Measurements from ENCODE around the gene VPS39. TPM values are rescaled to one million over a fixed set of nuclear protein-coding genes. Genes with fewer than 3 reads are reported as not detected.
A peak's percentile ranks its signal among the peaks of the same experiment; 100 is the strongest.

Gene VPS39
- polyA plus RNA-seq, 1 experiment, result 79.5 TPM

- Histone ChIP-seq H3K27me3 (ENCODE audit: control insufficient read depth, insufficient read depth, low read length) (peaks cover 24% of the 10 kb centered on the region), H3K36me3 (ENCODE audit: control insufficient read depth, insufficient read depth, low read length) (no peaks in the 10 kb centered on the region), H3K4me3 (ENCODE audit: low read depth, low read length) (no peak overlapping the region)
- ChIA-PET CTCF (interaction anchor here (0.6 to 4.1 kb wide), 15 partner anchors 8 to 402 kb away, joined by 3 to 21 read pairs (median 4); no protein-coding TSS in a partner anchor), POLR2A (no interaction called here)
- TF ChIP-seq CTCF (IDR thresholded peaks at IDR 0.05; ENCODE audit: insufficient read depth, low read depth, low read length), result no peak
- no peak for DNase-seq (ENCODE audit: low read depth)
These were observed 73.4 kb downstream of the VPS39 start for GRCh38 chr15:42134617-42135245.

GRCh38 chr15:42133886-42134502 lies 74.1 kb downstream of the VPS39 start:
- Histone ChIP-seq H3K4me3 (ENCODE audit: low read depth, low read length) (no peak overlapping the region), H3K36me3 (ENCODE audit: control insufficient read depth, insufficient read depth, low read length) (no peaks in the 10 kb centered on the region), H3K27me3 (ENCODE audit: control insufficient read depth, insufficient read depth, low read length) (peaks cover 22% of the 10 kb centered on the region)
- peak; percentile 78 for TF ChIP-seq CTCF (IDR thresholded peaks at IDR 0.05; ENCODE audit: insufficient read depth, low read depth, low read length)
- POLR2A ChIA-PET, result no interaction called here
- no peak for DNase-seq (ENCODE audit: low read depth)
- CTCF ChIA-PET, result interaction anchor here (0.6 to 4.1 kb wide), 15 partner anchors 9 to 403 kb away, joined by 3 to 21 read pairs (median 3); no protein-coding TSS in a partner anchor

- TF ChIP-seq CTCF (IDR thresholded peaks at IDR 0.05; ENCODE audit: insufficient read depth, low read depth, low read length), result no peak
These were observed 74.7 kb downstream of the VPS39 start for GRCh38 chr15:42133356-42133755.

GRCh38 chr15:42131826-42132806 lies 76.0 kb downstream of the VPS39 start:
- Histone ChIP-seq H3K4me3 (ENCODE audit: low read depth, low read length) (no peak overlapping the region), H3K27me3 (ENCODE audit: control insufficient read depth, insufficient read depth, low read length) (peaks cover 21% of the 10 kb centered on the region), H3K36me3 (ENCODE audit: control insufficient read depth, insufficient read depth, low read length) (no peaks in the 10 kb centered on the region)
- ChIA-PET CTCF (interaction anchor here (0.6 to 4.1 kb wide), 5 partner anchors 14 to 147 kb away, joined by 3 to 21 read pairs (median 3); no protein-coding TSS in a partner anchor), POLR2A (no interaction called here)
- no peak for DNase-seq (ENCODE audit: low read depth)
- no peak for TF ChIP-seq CTCF (IDR thresholded peaks at IDR 0.05; ENCODE audit: insufficient read depth, low read depth, low read length)

More at GRCh38 chr15:42133356-42133755, 74.7 kb downstream of the VPS39 start:
- Histone ChIP-seq H3K4me3 (ENCODE audit: low read depth, low read length) (no peak overlapping the region), H3K27me3 (ENCODE audit: control insufficient read depth, insufficient read depth, low read length) (peaks cover 21% of the 10 kb centered on the region), H3K36me3 (ENCODE audit: control insufficient read depth, insufficient read depth, low read length) (no peaks in the 10 kb centered on the region)
- CTCF ChIA-PET, result interaction anchor here (0.6 to 4.1 kb wide), 6 partner anchors 9 to 146 kb away, joined by 3 to 21 read pairs (median 4); no protein-coding TSS in a partner anchor
- no peak for DNase-seq (ENCODE audit: low read depth)
- POLR2A ChIA-PET, result no interaction called here

Measured in BJ (cell line).